HL-60 (cell line): ENCODE measurements around the gene BBC3.

Source experiments
- DNase-seq, 2 experiments: peaks; one replicate each; pipeline ENCODE4 v3.0.0-alpha.2; 2010 to 2020; ENCODE audit warnings: low read depth in 1 of 2, low spot score in 1 of 2
- H3K27ac ChIP-seq: fragments of 250-450 bp; sonication (Bioruptor Pico); replicated peaks from 2 replicates; pipeline ENCODE4 v1.5.1; 2020; ENCODE audit warnings: mild to moderate bottlenecking, moderate library complexity
- H3K27me3 ChIP-seq: fragments of 250-450 bp; sonication (Bioruptor Pico); 2 replicates; pipeline ENCODE4 v1.5.1; 2021; ENCODE audit warnings: mild to moderate bottlenecking, moderate library complexity; ENCODE audit not compliant: insufficient read depth, poor library complexity, severe bottlenecking
- H3K4me3 ChIP-seq: replicated peaks from 2 replicates; pipeline ENCODE4 v1.5.1; 2011; ENCODE audit warnings: mild to moderate bottlenecking, control low read depth, low read length; ENCODE audit not compliant: insufficient read depth
- GABPA ChIP-seq: IDR thresholded peaks from 2 replicates; pipeline ENCODE4 v1.6.1; 2012; ENCODE audit warnings: low read depth
- POLR2AphosphoS5 ChIP-seq: IDR thresholded peaks from 2 replicates; pipeline ENCODE4 v1.6.1; 2012; ENCODE audit warnings: low read depth
- SPI1 ChIP-seq: IDR thresholded peaks from 2 replicates; pipeline ENCODE4 v1.6.1; 2012; ENCODE audit warnings: low read depth, mild to moderate bottlenecking, borderline replicate concordance
- TF ChIP-seq, protein P1 (sequence below): IDR thresholded peaks from 2 replicates; pipeline ENCODE4 v1.6.1; 2012; ENCODE audit warnings: low read depth; ENCODE audit not compliant: insufficient replicate concordance
- TF ChIP-seq, protein P2 (sequence below): IDR thresholded peaks from one replicate; pipeline ENCODE4 v1.5.1; 2011; ENCODE audit warnings: low read length, control low read depth, inconsistent platforms; ENCODE audit not compliant: insufficient read depth

Gene BBC3

DNA sequence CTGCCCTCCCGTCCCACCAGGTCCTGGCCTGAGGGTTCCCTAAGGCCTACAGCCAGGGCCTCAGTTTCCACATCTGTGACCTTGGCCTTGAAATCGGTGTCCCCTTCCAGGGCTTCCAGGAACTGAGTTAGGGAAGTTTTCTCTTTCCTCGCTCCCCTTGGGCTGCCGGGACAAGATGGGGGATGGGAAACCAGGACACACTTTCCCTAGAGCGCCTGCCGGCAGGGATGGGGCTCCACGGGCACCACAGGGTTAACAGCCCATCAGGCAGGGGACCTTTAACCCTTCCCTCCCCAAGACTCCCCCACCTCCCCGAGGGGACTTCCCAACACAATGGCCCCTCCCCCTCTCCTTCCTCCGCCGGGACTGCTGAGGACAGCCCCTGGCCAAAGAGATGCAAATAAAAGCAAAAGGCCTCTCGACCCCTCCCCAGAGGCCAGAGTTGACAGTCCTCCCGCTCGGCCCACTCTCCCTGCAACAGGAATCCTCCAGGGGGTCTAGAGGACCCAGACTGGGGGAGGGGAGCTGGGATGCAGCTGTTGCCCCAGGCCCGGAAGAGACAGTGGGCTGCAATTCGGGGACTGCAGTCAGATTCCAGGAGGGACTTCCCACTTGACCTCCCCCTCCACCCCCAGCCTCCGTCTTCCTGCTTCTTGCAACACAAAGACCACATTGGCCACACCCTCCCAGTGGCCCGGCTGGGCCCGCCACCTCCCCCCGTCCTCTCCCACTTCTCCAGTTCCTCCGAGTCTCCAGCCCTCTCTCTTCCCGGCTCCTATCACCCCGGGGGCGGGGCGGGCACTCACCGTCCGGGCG, 3.4 kb downstream of the BBC3 start:
- H3K27ac ChIP-seq = peak overlapping the region; percentile 80
- TF ChIP-seq GABPA (no peak), POLR2AphosphoS5 (peak; percentile 27)
- peak; percentile 88 to 92 for DNase-seq
- peaks cover 7% of the 10 kb centered on the region for H3K27me3 ChIP-seq
- H3K4me3 ChIP-seq = peak overlapping the region; percentile 40

DNA sequence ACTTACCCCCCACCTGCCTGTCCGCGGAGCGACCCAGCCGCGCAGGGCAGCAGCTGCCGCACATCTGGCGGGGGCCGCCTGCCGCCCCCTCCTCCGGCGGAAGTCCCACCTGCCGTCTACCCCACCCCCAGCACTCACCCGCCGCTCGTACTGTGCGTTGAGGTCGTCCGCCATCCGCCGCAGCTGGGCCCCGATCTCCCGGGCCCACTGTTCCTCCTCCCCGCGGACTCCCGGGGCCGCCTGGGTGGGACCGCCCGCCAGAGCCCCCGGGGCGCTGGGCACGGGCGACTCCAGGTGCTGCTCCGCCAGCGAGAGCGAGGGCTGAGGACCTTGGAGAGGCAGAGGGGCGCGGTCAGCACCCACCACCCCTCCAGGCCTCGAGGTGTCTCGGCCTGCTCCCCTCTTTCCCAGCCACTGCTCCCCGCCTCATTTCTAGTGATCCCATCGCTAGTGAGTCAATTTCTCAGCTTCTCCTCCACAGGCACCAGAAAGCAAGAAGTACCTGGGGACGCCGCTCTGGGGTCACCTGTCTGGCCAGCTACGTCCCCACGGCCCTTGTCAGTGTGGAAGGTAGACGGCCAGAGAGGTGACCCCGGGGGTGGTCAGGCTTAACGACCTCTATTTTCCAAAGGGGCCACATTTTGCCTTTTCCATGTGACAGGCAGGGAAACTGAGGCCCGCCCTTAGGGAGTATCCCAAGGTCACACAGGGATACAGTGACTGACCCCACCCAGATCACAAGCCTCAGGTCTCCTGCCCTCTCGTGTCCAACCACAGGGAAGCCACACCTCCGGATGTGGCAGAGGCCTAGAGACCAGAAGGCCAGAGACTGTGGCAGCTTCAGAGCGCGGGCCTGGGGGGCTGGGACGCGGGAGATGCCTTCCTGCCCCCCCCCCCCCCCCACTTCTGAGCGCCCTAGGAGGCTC, 4.3 kb downstream of the BBC3 start:
- H3K27me3 ChIP-seq = peaks cover 2% of the 10 kb centered on the region
- peak; percentile 87 to 89 for DNase-seq
- peak overlapping the region; percentile 80 for H3K27ac ChIP-seq
- TF ChIP-seq GABPA (no peak), POLR2AphosphoS5 (peak; percentile 43; the same call in 1 of the 2 replicates)
- H3K4me3 ChIP-seq = peak overlapping the region; percentile 40

DNA sequence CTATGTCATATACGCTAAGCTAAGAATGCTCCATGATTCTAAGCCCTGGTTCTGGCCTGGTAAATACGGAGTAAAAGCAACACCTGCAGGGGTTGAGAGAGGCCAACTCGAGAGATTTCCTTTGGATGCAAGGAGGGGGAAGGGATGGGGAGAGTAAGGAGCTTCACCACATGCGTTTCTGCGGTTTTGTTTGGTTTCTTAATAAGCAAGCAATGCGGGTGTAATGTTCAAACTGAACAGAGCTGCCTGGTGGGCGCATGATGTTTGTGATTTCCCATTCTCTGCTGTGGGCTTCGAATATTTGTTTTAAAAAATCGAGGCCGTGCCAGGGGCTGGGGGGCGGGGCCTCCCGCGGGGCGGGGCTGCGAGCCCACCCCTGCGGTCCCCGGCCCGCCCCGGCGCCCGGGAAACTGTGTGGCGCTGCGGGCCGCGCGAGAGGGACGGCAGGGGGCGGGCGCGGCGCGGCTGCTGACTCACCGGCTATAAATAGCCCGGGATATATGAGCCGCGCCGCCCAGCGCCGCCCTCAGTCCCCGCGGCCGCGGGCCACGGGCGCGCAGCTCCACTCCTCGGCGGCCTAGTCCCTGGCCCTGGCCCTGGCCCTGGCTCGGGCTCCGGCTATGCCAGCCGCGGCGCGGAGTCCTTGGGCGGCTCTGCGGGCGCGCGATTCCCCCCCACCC, 5.1 kb downstream of the BBC3 start:
- DNase-seq = peak; percentile 59 to 80
- TF ChIP-seq, protein P1, sequence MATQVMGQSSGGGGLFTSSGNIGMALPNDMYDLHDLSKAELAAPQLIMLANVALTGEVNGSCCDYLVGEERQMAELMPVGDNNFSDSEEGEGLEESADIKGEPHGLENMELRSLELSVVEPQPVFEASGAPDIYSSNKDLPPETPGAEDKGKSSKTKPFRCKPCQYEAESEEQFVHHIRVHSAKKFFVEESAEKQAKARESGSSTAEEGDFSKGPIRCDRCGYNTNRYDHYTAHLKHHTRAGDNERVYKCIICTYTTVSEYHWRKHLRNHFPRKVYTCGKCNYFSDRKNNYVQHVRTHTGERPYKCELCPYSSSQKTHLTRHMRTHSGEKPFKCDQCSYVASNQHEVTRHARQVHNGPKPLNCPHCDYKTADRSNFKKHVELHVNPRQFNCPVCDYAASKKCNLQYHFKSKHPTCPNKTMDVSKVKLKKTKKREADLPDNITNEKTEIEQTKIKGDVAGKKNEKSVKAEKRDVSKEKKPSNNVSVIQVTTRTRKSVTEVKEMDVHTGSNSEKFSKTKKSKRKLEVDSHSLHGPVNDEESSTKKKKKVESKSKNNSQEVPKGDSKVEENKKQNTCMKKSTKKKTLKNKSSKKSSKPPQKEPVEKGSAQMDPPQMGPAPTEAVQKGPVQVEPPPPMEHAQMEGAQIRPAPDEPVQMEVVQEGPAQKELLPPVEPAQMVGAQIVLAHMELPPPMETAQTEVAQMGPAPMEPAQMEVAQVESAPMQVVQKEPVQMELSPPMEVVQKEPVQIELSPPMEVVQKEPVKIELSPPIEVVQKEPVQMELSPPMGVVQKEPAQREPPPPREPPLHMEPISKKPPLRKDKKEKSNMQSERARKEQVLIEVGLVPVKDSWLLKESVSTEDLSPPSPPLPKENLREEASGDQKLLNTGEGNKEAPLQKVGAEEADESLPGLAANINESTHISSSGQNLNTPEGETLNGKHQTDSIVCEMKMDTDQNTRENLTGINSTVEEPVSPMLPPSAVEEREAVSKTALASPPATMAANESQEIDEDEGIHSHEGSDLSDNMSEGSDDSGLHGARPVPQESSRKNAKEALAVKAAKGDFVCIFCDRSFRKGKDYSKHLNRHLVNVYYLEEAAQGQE = peak; percentile 59
- TF ChIP-seq SPI1 = no peak
- TF ChIP-seq POLR2AphosphoS5 = peak; percentile 91; the same call in 1 of the 2 replicates
- H3K4me3 ChIP-seq = peak overlapping the region; percentile 39
- H3K27ac ChIP-seq = peak overlapping the region; percentile 80
- no peaks in the 10 kb centered on the region for H3K27me3 ChIP-seq

DNA sequence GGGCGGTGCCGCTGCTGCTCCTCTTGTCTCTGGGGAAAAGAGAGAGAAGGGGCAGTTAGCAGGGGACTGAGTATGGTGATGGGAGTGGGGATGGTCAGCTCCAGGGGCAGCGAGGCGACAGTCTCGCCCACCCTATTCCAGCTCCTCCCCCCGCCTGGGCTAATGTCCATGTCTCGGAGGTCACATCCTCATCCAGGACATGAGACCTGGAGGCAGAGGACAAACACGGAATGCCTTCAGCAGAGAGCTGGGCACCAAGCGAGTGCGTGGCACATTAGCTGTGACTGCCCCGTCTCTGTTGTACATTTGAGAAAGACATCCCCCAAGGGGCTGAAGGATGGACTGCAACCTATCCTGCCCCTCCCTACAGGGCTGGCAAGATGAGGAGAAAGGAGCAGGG, 9.1 kb downstream of the BBC3 start:
- Histone ChIP-seq H3K27me3 (no peaks in the 10 kb centered on the region), H3K27ac (no peak overlapping the region), H3K4me3 (no peak overlapping the region)
- TF ChIP-seq, protein P2, sequence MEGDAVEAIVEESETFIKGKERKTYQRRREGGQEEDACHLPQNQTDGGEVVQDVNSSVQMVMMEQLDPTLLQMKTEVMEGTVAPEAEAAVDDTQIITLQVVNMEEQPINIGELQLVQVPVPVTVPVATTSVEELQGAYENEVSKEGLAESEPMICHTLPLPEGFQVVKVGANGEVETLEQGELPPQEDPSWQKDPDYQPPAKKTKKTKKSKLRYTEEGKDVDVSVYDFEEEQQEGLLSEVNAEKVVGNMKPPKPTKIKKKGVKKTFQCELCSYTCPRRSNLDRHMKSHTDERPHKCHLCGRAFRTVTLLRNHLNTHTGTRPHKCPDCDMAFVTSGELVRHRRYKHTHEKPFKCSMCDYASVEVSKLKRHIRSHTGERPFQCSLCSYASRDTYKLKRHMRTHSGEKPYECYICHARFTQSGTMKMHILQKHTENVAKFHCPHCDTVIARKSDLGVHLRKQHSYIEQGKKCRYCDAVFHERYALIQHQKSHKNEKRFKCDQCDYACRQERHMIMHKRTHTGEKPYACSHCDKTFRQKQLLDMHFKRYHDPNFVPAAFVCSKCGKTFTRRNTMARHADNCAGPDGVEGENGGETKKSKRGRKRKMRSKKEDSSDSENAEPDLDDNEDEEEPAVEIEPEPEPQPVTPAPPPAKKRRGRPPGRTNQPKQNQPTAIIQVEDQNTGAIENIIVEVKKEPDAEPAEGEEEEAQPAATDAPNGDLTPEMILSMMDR = no peak
- DNase-seq = no peak

DNA sequence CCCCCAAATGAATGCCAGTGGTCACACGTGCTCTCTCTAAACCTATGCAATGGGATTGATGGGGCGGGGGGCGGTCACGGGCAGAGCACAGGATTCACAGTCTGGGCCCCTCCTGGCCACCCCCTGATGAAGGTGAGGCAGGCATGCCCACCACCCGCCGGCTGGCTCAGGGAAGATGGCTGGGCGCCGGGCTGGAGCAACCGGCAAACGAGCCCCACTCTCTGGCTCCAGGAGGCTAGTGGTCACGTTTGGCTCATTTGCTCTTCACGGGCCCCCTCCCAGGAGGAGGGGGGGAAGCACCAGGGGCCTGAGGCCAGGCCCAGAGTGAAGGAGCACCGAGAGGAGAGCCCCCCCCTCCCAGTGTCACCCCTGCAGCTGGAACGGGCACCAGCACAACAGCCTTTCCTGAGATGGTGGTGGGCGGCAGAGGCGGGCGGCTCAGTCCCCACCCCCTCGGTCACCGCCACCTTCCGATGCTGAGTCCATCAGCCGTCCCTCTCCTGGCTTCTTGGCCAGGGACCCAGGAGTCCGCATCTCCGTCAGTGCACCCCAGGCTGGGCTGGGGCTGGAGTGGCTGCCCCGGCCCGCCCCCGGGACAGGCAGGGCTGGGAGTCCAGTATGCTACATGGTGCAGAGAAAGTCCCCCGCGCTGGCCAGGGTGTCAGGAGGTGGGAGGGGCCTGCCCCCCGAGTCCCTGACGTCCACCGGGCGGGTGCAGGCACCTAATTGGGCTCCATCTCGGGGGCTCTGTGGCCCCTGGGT, 9.7 kb downstream of the BBC3 start:
- TF ChIP-seq, protein P2 = no peak
- TF ChIP-seq, protein P1 = no peak
- TF ChIP-seq SPI1 (no peak), POLR2AphosphoS5 (no peak), GABPA (no peak)
- no peak overlapping the region for H3K4me3 ChIP-seq
- H3K27me3 ChIP-seq = no peaks in the 10 kb centered on the region
- no peak for DNase-seq
- no peak overlapping the region for H3K27ac ChIP-seq
